ENCODE data around the gene S100A5. TPM values are rescaled to one million over a fixed set of nuclear protein-coding genes. Genes with fewer than 3 reads are reported as not detected.

Gene S100A5
- total and polyA plus RNA-seq, 9 of the 15 experiments (the other 6 are each of a cell fraction or from before 2014, with no cell fraction given): 0.56 to 1.4 (median 0.64) TPM; not detected in 5

DNA sequence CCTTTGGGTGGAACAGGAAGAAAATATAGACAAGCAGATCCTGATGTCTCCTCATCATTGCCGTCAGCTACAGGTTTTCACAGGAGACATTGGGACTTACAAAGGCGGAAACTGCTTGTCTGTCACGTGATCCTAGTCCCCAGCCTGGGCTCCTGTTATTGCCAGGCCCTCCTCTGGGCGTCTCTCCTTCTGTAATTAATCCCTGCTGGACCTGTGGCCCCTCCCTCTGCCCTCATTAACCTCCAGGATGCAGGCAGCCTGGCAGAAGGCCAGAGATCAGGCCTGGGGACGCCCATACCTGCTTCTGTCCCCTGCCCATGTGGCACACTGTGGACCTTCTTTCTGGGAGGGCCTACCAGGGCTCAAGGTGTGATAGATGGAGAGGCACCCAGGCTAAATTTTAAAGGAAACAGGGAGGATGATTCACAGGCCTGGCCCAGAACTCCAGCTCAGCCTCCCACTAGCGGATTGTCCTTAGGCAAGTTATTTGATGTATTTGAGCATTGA is 2.4 kb downstream of the S100A5 start (continued):
- TF ChIP-seq, protein P1, sequence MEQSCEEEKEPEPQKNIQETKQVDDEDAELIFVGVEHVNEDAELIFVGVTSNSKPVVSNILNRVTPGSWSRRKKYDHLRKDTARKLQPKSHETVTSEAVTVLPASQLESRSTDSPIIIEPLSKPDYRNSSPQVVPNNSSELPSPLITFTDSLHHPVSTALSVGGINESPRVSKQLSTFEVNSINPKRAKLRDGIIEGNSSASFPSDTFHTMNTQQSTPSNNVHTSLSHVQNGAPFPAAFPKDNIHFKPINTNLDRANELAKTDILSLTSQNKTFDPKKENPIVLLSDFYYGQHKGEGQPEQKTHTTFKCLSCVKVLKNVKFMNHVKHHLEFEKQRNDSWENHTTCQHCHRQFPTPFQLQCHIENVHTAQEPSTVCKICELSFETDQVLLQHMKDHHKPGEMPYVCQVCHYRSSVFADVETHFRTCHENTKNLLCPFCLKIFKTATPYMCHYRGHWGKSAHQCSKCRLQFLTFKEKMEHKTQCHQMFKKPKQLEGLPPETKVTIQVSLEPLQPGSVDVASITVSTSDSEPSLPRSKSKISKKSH (CRISPR knock-in tag; IDR thresholded peaks at IDR 0.05): no peak
- TF ChIP-seq CHCHD3 (CRISPR knock-in tag; IDR thresholded peaks at IDR 0.05) (no peak), SMAD4 (CRISPR knock-in tag; conservative IDR thresholded peaks at IDR 0.05) (0 out of 2 replicates have a peak, but pooled peaks have one; percentile 33), KDM4B (IDR thresholded peaks at IDR 0.05; ENCODE audit: borderline replicate concordance in 2 of 2, low read depth in 1 of 2) (no peak), BRD9 (IDR thresholded peaks at IDR 0.05; ENCODE audit: low read depth, partially characterized antibody) (no peak), NFXL1 (CRISPR knock-in tag; IDR thresholded peaks at IDR 0.05) (no peak), ZZZ3 (IDR thresholded peaks at IDR 0.05) (no peak), ZNF584 (CRISPR knock-in tag; IDR thresholded peaks at IDR 0.05; ENCODE audit: low read depth) (no peak), TBL1XR1 (IDR thresholded peaks at IDR 0.05; ENCODE audit: low read length in 2 of 2) (no peak), PRMT5 (CRISPR knock-in tag; IDR thresholded peaks at IDR 0.05) (no peak), EP400 (IDR thresholded peaks at IDR 0.05) (no peak), CBX2 (IDR thresholded peaks at IDR 0.05; ENCODE audit: insufficient read depth, low read length, poor library complexity, severe bottlenecking) (no peak), ESRRA (IDR thresholded peaks at IDR 0.05; ENCODE audit: borderline replicate concordance, low read depth) (peak; percentile 83), RCOR1 (IDR thresholded peaks at IDR 0.05; ENCODE audit: borderline replicate concordance in 1 of 2, low read depth in 2 of 2, low read length in 2 of 2) (peak in 1 of 2 experiments; percentile 60; a peak in 2 of 4 replicates), CSDE1 (IDR thresholded peaks at IDR 0.05) (no peak)
- TF ChIP-seq, protein P2, sequence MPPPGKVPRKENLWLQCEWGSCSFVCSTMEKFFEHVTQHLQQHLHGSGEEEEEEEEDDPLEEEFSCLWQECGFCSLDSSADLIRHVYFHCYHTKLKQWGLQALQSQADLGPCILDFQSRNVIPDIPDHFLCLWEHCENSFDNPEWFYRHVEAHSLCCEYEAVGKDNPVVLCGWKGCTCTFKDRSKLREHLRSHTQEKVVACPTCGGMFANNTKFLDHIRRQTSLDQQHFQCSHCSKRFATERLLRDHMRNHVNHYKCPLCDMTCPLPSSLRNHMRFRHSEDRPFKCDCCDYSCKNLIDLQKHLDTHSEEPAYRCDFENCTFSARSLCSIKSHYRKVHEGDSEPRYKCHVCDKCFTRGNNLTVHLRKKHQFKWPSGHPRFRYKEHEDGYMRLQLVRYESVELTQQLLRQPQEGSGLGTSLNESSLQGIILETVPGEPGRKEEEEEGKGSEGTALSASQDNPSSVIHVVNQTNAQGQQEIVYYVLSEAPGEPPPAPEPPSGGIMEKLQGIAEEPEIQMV (tag; conservative IDR thresholded peaks at IDR 0.05; ENCODE audit: low read depth): no peak
- TF ChIP-seq, protein P3, sequence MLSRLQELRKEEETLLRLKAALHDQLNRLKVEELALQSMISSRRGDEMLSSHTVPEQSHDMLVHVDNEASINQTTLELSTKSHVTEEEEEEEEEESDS (CRISPR knock-in tag; IDR thresholded peaks at IDR 0.05): no peak
- TF ChIP-seq, protein P4, sequence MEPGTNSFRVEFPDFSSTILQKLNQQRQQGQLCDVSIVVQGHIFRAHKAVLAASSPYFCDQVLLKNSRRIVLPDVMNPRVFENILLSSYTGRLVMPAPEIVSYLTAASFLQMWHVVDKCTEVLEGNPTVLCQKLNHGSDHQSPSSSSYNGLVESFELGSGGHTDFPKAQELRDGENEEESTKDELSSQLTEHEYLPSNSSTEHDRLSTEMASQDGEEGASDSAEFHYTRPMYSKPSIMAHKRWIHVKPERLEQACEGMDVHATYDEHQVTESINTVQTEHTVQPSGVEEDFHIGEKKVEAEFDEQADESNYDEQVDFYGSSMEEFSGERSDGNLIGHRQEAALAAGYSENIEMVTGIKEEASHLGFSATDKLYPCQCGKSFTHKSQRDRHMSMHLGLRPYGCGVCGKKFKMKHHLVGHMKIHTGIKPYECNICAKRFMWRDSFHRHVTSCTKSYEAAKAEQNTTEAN (CRISPR knock-in tag; IDR thresholded peaks at IDR 0.05): no peak
- TF ChIP-seq, protein P5, sequence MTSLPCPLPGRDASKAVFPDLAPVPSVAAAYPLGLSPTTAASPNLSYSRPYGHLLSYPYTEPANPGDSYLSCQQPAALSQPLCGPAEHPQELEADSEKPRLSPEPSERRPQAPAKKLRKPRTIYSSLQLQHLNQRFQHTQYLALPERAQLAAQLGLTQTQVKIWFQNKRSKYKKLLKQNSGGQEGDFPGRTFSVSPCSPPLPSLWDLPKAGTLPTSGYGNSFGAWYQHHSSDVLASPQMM (CRISPR knock-in tag; IDR thresholded peaks at IDR 0.05): no peak
- TF ChIP-seq, protein P6, sequence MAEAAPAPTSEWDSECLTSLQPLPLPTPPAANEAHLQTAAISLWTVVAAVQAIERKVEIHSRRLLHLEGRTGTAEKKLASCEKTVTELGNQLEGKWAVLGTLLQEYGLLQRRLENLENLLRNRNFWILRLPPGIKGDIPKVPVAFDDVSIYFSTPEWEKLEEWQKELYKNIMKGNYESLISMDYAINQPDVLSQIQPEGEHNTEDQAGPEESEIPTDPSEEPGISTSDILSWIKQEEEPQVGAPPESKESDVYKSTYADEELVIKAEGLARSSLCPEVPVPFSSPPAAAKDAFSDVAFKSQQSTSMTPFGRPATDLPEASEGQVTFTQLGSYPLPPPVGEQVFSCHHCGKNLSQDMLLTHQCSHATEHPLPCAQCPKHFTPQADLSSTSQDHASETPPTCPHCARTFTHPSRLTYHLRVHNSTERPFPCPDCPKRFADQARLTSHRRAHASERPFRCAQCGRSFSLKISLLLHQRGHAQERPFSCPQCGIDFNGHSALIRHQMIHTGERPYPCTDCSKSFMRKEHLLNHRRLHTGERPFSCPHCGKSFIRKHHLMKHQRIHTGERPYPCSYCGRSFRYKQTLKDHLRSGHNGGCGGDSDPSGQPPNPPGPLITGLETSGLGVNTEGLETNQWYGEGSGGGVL (CRISPR knock-in tag; IDR thresholded peaks at IDR 0.05): no peak
- TF ChIP-seq, protein P7, sequence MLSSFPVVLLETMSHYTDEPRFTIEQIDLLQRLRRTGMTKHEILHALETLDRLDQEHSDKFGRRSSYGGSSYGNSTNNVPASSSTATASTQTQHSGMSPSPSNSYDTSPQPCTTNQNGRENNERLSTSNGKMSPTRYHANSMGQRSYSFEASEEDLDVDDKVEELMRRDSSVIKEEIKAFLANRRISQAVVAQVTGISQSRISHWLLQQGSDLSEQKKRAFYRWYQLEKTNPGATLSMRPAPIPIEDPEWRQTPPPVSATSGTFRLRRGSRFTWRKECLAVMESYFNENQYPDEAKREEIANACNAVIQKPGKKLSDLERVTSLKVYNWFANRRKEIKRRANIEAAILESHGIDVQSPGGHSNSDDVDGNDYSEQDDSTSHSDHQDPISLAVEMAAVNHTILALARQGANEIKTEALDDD (IDR thresholded peaks at IDR 0.05): no peak

Data from K562 (cell line).